ENCODE measurements around the gene DERA. TPM values are rescaled to one million over a fixed set of nuclear protein-coding genes. Genes with fewer than 3 reads are reported as not detected.
A peak's percentile ranks its signal among the peaks of the same experiment; 100 is the strongest.

The DERA gene
- total and polyA plus RNA-seq, 2 donors (not counting 1 experiment from before 2014, with no cell fraction given): 48.2 to 51.5 TPM

GRCh38 chr12:15879413-15879812 lies 31.7 kb upstream of the DERA start:
- H3K79me2 ChIP-seq (ENCODE audit: control insufficient read depth, insufficient read depth, low read length): peaks cover 21% of the 10 kb centered on the region
- no peaks in the 10 kb centered on the region for H4K20me1 ChIP-seq (ENCODE audit: control insufficient read depth, extremely low read depth, insufficient read depth, low read length)

GRCh38 chr12:15880721-15881120 lies 30.4 kb upstream of the DERA start:
- no peak overlapping the region for H2AFZ ChIP-seq (ENCODE audit: low read length)
- no peak overlapping the region for H3K9ac ChIP-seq (ENCODE audit: insufficient read depth, low read length)
- H3K4me1 ChIP-seq (ENCODE audit: control insufficient read depth, extremely low read depth, insufficient read depth, low read length): no peaks in the 10 kb centered on the region
- no peak for DNase-seq (ENCODE audit: low read depth in 2 of 2)
- H3K79me2 ChIP-seq (ENCODE audit: control insufficient read depth, insufficient read depth, low read length): peaks cover 33% of the 10 kb centered on the region
- no peaks in the 10 kb centered on the region for H4K20me1 ChIP-seq (ENCODE audit: control insufficient read depth, extremely low read depth, insufficient read depth, low read length)
- H3K27me3 ChIP-seq (ENCODE audit: control insufficient read depth, insufficient read depth, low read length): no peaks in the 10 kb centered on the region
- H3K9me3 ChIP-seq (ENCODE audit: control insufficient read depth, insufficient read depth, low read depth, low read length): no peaks in the 10 kb centered on the region
- H3K4me3 ChIP-seq (replicated peaks in 1 of 4; ENCODE audit: control extremely low read depth in 1 of 4, insufficient read depth in 1 of 4, low read depth in 3 of 4, low read length in 4 of 4): no peak overlapping the region
- no peaks in the 10 kb centered on the region for H3K36me3 ChIP-seq (ENCODE audit: control insufficient read depth, insufficient read depth, low read length)
- H3K4me2 ChIP-seq (ENCODE audit: extremely low read depth, insufficient read depth, low read length): no peak overlapping the region
- TF ChIP-seq EZH2 (IDR thresholded peaks at IDR 0.05; ENCODE audit: low read length, missing control alignments) (no peak), CTCF (conservative IDR thresholded peaks at IDR 0.05 in 1 of 2, IDR thresholded peaks at IDR 0.05 in 1 of 2; ENCODE audit: low read depth in 1 of 2, low read length in 2 of 2) (no peak)
- no peak overlapping the region for H3K27ac ChIP-seq (ENCODE audit: insufficient read depth, low read length)

More at GRCh38 chr12:15879413-15879812, 31.7 kb upstream of the DERA start:
- Histone ChIP-seq H3K36me3 (ENCODE audit: control insufficient read depth, insufficient read depth, low read length) (no peaks in the 10 kb centered on the region), H3K27me3 (ENCODE audit: control insufficient read depth, insufficient read depth, low read length) (no peaks in the 10 kb centered on the region), H3K27ac (ENCODE audit: insufficient read depth, low read length) (no peak overlapping the region), H3K9me3 (ENCODE audit: control insufficient read depth, insufficient read depth, low read depth, low read length) (no peaks in the 10 kb centered on the region), H3K9ac (ENCODE audit: insufficient read depth, low read length) (no peak overlapping the region), H3K4me1 (ENCODE audit: control insufficient read depth, extremely low read depth, insufficient read depth, low read length) (no peaks in the 10 kb centered on the region), H3K4me2 (ENCODE audit: extremely low read depth, insufficient read depth, low read length) (no peak overlapping the region), H2AFZ (ENCODE audit: low read length) (no peak overlapping the region), H3K4me3 (replicated peaks in 1 of 4; ENCODE audit: control extremely low read depth in 1 of 4, insufficient read depth in 1 of 4, low read depth in 3 of 4, low read length in 4 of 4) (no peak overlapping the region)
- TF ChIP-seq EZH2 (IDR thresholded peaks at IDR 0.05; ENCODE audit: low read length, missing control alignments) (no peak), CTCF (conservative IDR thresholded peaks at IDR 0.05 in 1 of 2, IDR thresholded peaks at IDR 0.05 in 1 of 2; ENCODE audit: low read depth in 1 of 2, low read length in 2 of 2) (no peak)
- DNase-seq (ENCODE audit: low read depth in 2 of 2): no peak

GRCh38 chr12:15882118-15882971 lies 28.8 kb upstream of the DERA start, which contains the start of gene STRAP:
Gene STRAP (plus strand): TSS chr12:15882387. CDS start chr12:15882708, 321 bp downstream.
- peak within 1 kb of the TSS; percentile 87 to 99 (median 94) for H3K4me3 ChIP-seq (replicated peaks in 1 of 4; ENCODE audit: control extremely low read depth in 1 of 4, insufficient read depth in 1 of 4, low read depth in 3 of 4, low read length in 4 of 4)
- TF ChIP-seq EZH2 (IDR thresholded peaks at IDR 0.05; ENCODE audit: low read length, missing control alignments): no peak
- no peak for TF ChIP-seq CTCF (conservative IDR thresholded peaks at IDR 0.05 in 1 of 2, IDR thresholded peaks at IDR 0.05 in 1 of 2; ENCODE audit: low read depth in 1 of 2, low read length in 2 of 2)
- no peaks in the 10 kb centered on the region for H3K4me1 ChIP-seq (ENCODE audit: control insufficient read depth, extremely low read depth, insufficient read depth, low read length)
- H3K27ac ChIP-seq (ENCODE audit: insufficient read depth, low read length): peak within 1 kb of the TSS; percentile 99
- H3K36me3 ChIP-seq (ENCODE audit: control insufficient read depth, insufficient read depth, low read length): peaks cover 2% of the 10 kb centered on the region
- peak; percentile 97 to 98 for DNase-seq (ENCODE audit: low read depth in 2 of 2)
- H3K9ac ChIP-seq (ENCODE audit: insufficient read depth, low read length): peak within 1 kb of the TSS; percentile 99
- H2AFZ ChIP-seq (ENCODE audit: low read length): peak within 1 kb of the TSS; percentile 98
- peak within 1 kb of the TSS; percentile 91 for H3K4me2 ChIP-seq (ENCODE audit: extremely low read depth, insufficient read depth, low read length)
- H3K27me3 ChIP-seq (ENCODE audit: control insufficient read depth, insufficient read depth, low read length): no peaks in the 10 kb centered on the region
- H4K20me1 ChIP-seq (ENCODE audit: control insufficient read depth, extremely low read depth, insufficient read depth, low read length): no peaks in the 10 kb centered on the region
- H3K9me3 ChIP-seq (ENCODE audit: control insufficient read depth, insufficient read depth, low read depth, low read length): no peaks in the 10 kb centered on the region
- H3K79me2 ChIP-seq (ENCODE audit: control insufficient read depth, insufficient read depth, low read length): peaks cover 49% of the 10 kb centered on the region

All from fibroblast of lung (primary cell).